Neutrophil (primary cell): ENCODE data around the gene ACSM5.

ENCODE experiments used
- H3K27ac ChIP-seq: fragments of 200-600 bp; sonication (generic); 2 replicates; pipeline ENCODE4 v1.5.1; 2016; ENCODE audit warnings: mild to moderate bottlenecking, moderate library complexity
- H3K27me3 ChIP-seq: fragments of 200-600 bp; sonication (generic); 2 replicates; pipeline ENCODE4 v1.6.0; 2016; ENCODE audit warnings: mild to moderate bottlenecking
- H3K36me3 ChIP-seq: fragments of 200-600 bp; sonication (generic); 2 replicates; pipeline ENCODE4 v1.5.1; 2017
- H3K4me1 ChIP-seq, 2 experiments: fragments of 200-600 bp in 1 of 2; sonication (generic) in 1 of 2; 1 replicate in 1 of 2; 2 replicates in 1 of 2; pipeline versions ENCODE4 v1.5.1 to v1.6.1; 2013 to 2016; ENCODE audit warnings: low read depth in 1 of 2, low read length in 1 of 2, mild to moderate bottlenecking in 1 of 2, moderate library complexity in 1 of 2; ENCODE audit not compliant: control insufficient read depth in 1 of 2, insufficient read depth in 1 of 2
- H3K4me3 ChIP-seq, 2 experiments: fragments of 200-600 bp in 1 of 2; sonication (generic) in 1 of 2; 1 replicate in 1 of 2; 2 replicates in 1 of 2; pipeline ENCODE4 v1.5.1; 2013 to 2016; ENCODE audit warnings: low read depth in 1 of 2, low read length in 1 of 2, mild to moderate bottlenecking in 1 of 2, moderate library complexity in 1 of 2
- H3K9me3 ChIP-seq: fragments of 200-600 bp; sonication (generic); 2 replicates; pipeline ENCODE4 v1.5.1; 2016
- CTCF ChIP-seq: fragments of 200-600 bp; sonication (generic); IDR thresholded peaks from 2 replicates; pipeline ENCODE4 v1.5.1; 2016; ENCODE audit warnings: antibody characterized with exemption

ACSM5 gene

GRCh38 chr16:20395946-20396345 is 13.4 kb upstream of the ACSM5 start:
- no peak for TF ChIP-seq CTCF
- Histone ChIP-seq H3K27ac (no peak overlapping the region), H3K27me3 (no peaks in the 10 kb centered on the region), H3K4me3 (no peak overlapping the region), H3K9me3 (no peaks in the 10 kb centered on the region), H3K4me1 (no peaks in the 10 kb centered on the region), H3K36me3 (no peaks in the 10 kb centered on the region)

GRCh38 chr16:20396846-20397467 is 12.4 kb upstream of the ACSM5 start:
- no peaks in the 10 kb centered on the region for H3K9me3 ChIP-seq
- H3K27ac ChIP-seq = no peak overlapping the region
- no peaks in the 10 kb centered on the region for H3K4me1 ChIP-seq
- no peak for TF ChIP-seq CTCF
- no peaks in the 10 kb centered on the region for H3K27me3 ChIP-seq
- no peak overlapping the region for H3K4me3 ChIP-seq
- no peaks in the 10 kb centered on the region for H3K36me3 ChIP-seq

- Histone ChIP-seq H3K36me3 (no peaks in the 10 kb centered on the region), H3K4me3 (no peak overlapping the region), H3K27me3 (no peaks in the 10 kb centered on the region), H3K4me1 (no peaks in the 10 kb centered on the region), H3K9me3 (no peaks in the 10 kb centered on the region), H3K27ac (no peak overlapping the region)
- TF ChIP-seq CTCF = no peak
These were observed 11.8 kb upstream of the ACSM5 start for GRCh38 chr16:20397468-20398074.

- Histone ChIP-seq H3K4me3 (no peak overlapping the region), H3K4me1 (no peaks in the 10 kb centered on the region), H3K36me3 (no peaks in the 10 kb centered on the region), H3K27ac (no peak overlapping the region), H3K27me3 (no peaks in the 10 kb centered on the region), H3K9me3 (no peaks in the 10 kb centered on the region)
- no peak for TF ChIP-seq CTCF
These were observed 10.7 kb upstream of the ACSM5 start for GRCh38 chr16:20398603-20399002.

GRCh38 chr16:20399185-20399584 is 10.1 kb upstream of the ACSM5 start:
- no peak overlapping the region for H3K4me3 ChIP-seq
- TF ChIP-seq CTCF = no peak
- H3K27me3 ChIP-seq = no peaks in the 10 kb centered on the region
- no peaks in the 10 kb centered on the region for H3K9me3 ChIP-seq
- no peaks in the 10 kb centered on the region for H3K36me3 ChIP-seq
- H3K4me1 ChIP-seq = no peaks in the 10 kb centered on the region
- no peak overlapping the region for H3K27ac ChIP-seq
